HEK293 (cell line): ENCODE data around the gene CHMP4B.

Source experiments
- CTCF ChIA-PET: fragments of 350-600 bp; formaldehyde crosslinking; extraction: SDS; loops from one replicate; lab custom pipeline; 2021; ENCODE audit warnings: antibody characterized with exemption; lab: Yijun Ruan, JAX
- POLR2A ChIA-PET: fragments of 300-600 bp; formaldehyde crosslinking; extraction: SDS; loops from one replicate; lab custom pipeline; 2020; ENCODE audit warnings: antibody characterized with exemption, inconsistent platforms; lab: Yijun Ruan, JAX
- H3K27ac ChIP-seq: fragments of 200-500 bp; sonication (Bioruptor generic); 2 replicates; pipeline ENCODE4 v1.5.1; 2014; ENCODE audit warnings: low read depth, low read length, control low read depth, inconsistent platforms; ENCODE audit errors: extremely low read depth
- H3K36me3 ChIP-seq, 2 experiments: fragments of 200-500 bp in 1 of 2; sonication (Bioruptor generic) in 1 of 2; 1 replicate in 1 of 2; 2 replicates in 1 of 2; pipeline ENCODE4 v1.5.1; 2014 to 2017; ENCODE audit warnings: inconsistent platforms in 2 of 2, low read length in 2 of 2; ENCODE audit not compliant: control insufficient read depth in 2 of 2, insufficient read depth in 1 of 2
- H3K4me1 ChIP-seq: fragments of 200-500 bp; sonication (Bioruptor generic); 2 replicates; pipeline ENCODE4 v1.5.1; 2014; ENCODE audit warnings: mild to moderate bottlenecking, low read length, inconsistent platforms; ENCODE audit not compliant: control insufficient read depth, insufficient read depth
- H3K4me3 ChIP-seq: 2 replicates; pipeline ENCODE4 v1.5.1; 2011; ENCODE audit warnings: low read depth, mild to moderate bottlenecking, control low read depth, low read length, moderate library complexity
- H3K9me3 ChIP-seq: fragments of 200-500 bp; sonication (Bioruptor generic); 2 replicates; pipeline ENCODE4 v1.5.1; 2014; ENCODE audit warnings: low read depth, low read length, inconsistent platforms; ENCODE audit not compliant: control insufficient read depth, insufficient read depth
- GLI2 ChIP-seq: fragments of 450-650 bp; formaldehyde crosslinking; IDR thresholded peaks from 2 replicates; pipeline ENCODE4; 2017; ENCODE audit warnings: missing biosample characterization, missing genetic modification characterization, low read depth, borderline replicate concordance
- HOXA7 ChIP-seq: sonication (generic); formaldehyde crosslinking; IDR thresholded peaks from 2 replicates; pipeline ENCODE4 v1.8.1; 2022; ENCODE audit warnings: missing genetic modification reagents, borderline replicate concordance
- HOXC10 ChIP-seq: sonication (generic); formaldehyde crosslinking; IDR thresholded peaks from 2 replicates; pipeline ENCODE4 v1.8.1; 2023; ENCODE audit warnings: mild to moderate bottlenecking, missing genetic modification reagents
- INSM2 ChIP-seq: fragments of 450-650 bp; formaldehyde crosslinking; IDR thresholded peaks from 2 replicates; pipeline ENCODE4 v1.5.1; 2016; ENCODE audit warnings: missing biosample characterization, missing genetic modification characterization
- PRDM1 ChIP-seq: fragments of 450-650 bp; formaldehyde crosslinking; IDR thresholded peaks from 2 replicates; pipeline ENCODE4; 2016; ENCODE audit warnings: missing biosample characterization, missing genetic modification characterization
- SCRT2 ChIP-seq: fragments of 450-650 bp; formaldehyde crosslinking; IDR thresholded peaks from 2 replicates; pipeline ENCODE4 v1.5.1; 2016; ENCODE audit warnings: missing biosample characterization, missing genetic modification characterization
- SP7 ChIP-seq: fragments of 450-650 bp; formaldehyde crosslinking; IDR thresholded peaks from 2 replicates; pipeline ENCODE4 v1.5.1; 2016; ENCODE audit warnings: missing biosample characterization, missing genetic modification characterization
- ZBTB17 ChIP-seq: fragments of 450-650 bp; formaldehyde crosslinking; IDR thresholded peaks from 2 replicates; pipeline ENCODE4 v1.5.1; 2016; ENCODE audit warnings: missing biosample characterization, missing genetic modification characterization
- ZBTB48 ChIP-seq: fragments of 450-650 bp; formaldehyde crosslinking; IDR thresholded peaks from 2 replicates; pipeline ENCODE4 v1.5.1; 2016; ENCODE audit warnings: missing biosample characterization, missing genetic modification characterization
- ZEB2 ChIP-seq: fragments of 450-650 bp; formaldehyde crosslinking; IDR thresholded peaks from 2 replicates; pipeline ENCODE4 v1.5.1; 2016; ENCODE audit warnings: missing biosample characterization, missing genetic modification characterization
- ZNF146 ChIP-seq: fragments of 450-650 bp; formaldehyde crosslinking; IDR thresholded peaks from 2 replicates; pipeline ENCODE4 v1.5.1; 2016; ENCODE audit warnings: missing biosample characterization, missing genetic modification characterization
- ZNF223 ChIP-seq: fragments of 450-650 bp; formaldehyde crosslinking; IDR thresholded peaks from 2 replicates; pipeline ENCODE4 v1.5.1; 2016; ENCODE audit warnings: missing biosample characterization, missing genetic modification characterization
- ZNF24 ChIP-seq: fragments of 450-650 bp; formaldehyde crosslinking; IDR thresholded peaks from 2 replicates; pipeline ENCODE4 v1.5.1; 2016; ENCODE audit warnings: missing biosample characterization, missing genetic modification characterization
- ZNF26 ChIP-seq: fragments of 450-650 bp; formaldehyde crosslinking; IDR thresholded peaks from 2 replicates; pipeline ENCODE4 v1.5.1; 2016; ENCODE audit warnings: missing biosample characterization, missing genetic modification characterization
- ZNF324 ChIP-seq: fragments of 450-650 bp; formaldehyde crosslinking; IDR thresholded peaks from 2 replicates; pipeline ENCODE4 v1.5.1; 2016; ENCODE audit warnings: missing biosample characterization, missing genetic modification characterization
- ZNF335 ChIP-seq: fragments of 450-650 bp; formaldehyde crosslinking; conservative IDR thresholded peaks from 2 replicates; pipeline ENCODE4 v1.5.1; 2016; ENCODE audit warnings: missing biosample characterization, missing genetic modification characterization
- ZNF366 ChIP-seq: fragments of 450-650 bp; formaldehyde crosslinking; conservative IDR thresholded peaks from 2 replicates; pipeline ENCODE4 v1.5.1; 2016; ENCODE audit warnings: missing biosample characterization, missing genetic modification characterization
- ZNF513 ChIP-seq: fragments of 450-650 bp; IDR thresholded peaks from 2 replicates; pipeline ENCODE4 v1.5.1; 2018; ENCODE audit warnings: missing biosample characterization, missing genetic modification characterization
- ZNF596 ChIP-seq: fragments of 450-650 bp; IDR thresholded peaks from 2 replicates; pipeline ENCODE4 v1.5.0; 2018; ENCODE audit warnings: missing biosample characterization, mild to moderate bottlenecking, missing genetic modification characterization, moderate library complexity
- ZNF600 ChIP-seq: fragments of 450-650 bp; formaldehyde crosslinking; IDR thresholded peaks from 2 replicates; pipeline ENCODE4 v1.5.1; 2016; ENCODE audit warnings: missing biosample characterization, missing genetic modification characterization
- ZNF610 ChIP-seq: fragments of 450-650 bp; formaldehyde crosslinking; IDR thresholded peaks from 2 replicates; pipeline ENCODE4 v1.5.1; 2016; ENCODE audit warnings: missing biosample characterization, missing genetic modification characterization, borderline replicate concordance
- ZNF629 ChIP-seq: fragments of 450-650 bp; formaldehyde crosslinking; IDR thresholded peaks from 2 replicates; pipeline ENCODE4 v1.5.1; 2017; ENCODE audit warnings: missing biosample characterization, missing genetic modification characterization
- ZNF660 ChIP-seq: fragments of 450-650 bp; IDR thresholded peaks from 2 replicates; pipeline ENCODE4 v1.5.1; 2018; ENCODE audit warnings: missing biosample characterization, mild to moderate bottlenecking, missing genetic modification characterization
- ZNF777 ChIP-seq: fragments of 450-650 bp; formaldehyde crosslinking; IDR thresholded peaks from 2 replicates; pipeline ENCODE4 v1.5.1; 2017; ENCODE audit warnings: missing biosample characterization, missing genetic modification characterization, borderline replicate concordance
- ZSCAN30 ChIP-seq: fragments of 450-650 bp; IDR thresholded peaks from 2 replicates; pipeline ENCODE4 v1.5.1; 2018; ENCODE audit warnings: missing biosample characterization, mild to moderate bottlenecking, missing genetic modification characterization, moderate library complexity
- TF ChIP-seq, protein P1 (sequence below): fragments of 450-650 bp; formaldehyde crosslinking; IDR thresholded peaks from 2 replicates; pipeline ENCODE4 v1.5.1; 2016; ENCODE audit warnings: missing biosample characterization, missing genetic modification characterization
- TF ChIP-seq, protein P2 (sequence below): fragments of 450-650 bp; formaldehyde crosslinking; IDR thresholded peaks from 2 replicates; pipeline ENCODE4 v1.5.1; 2016; ENCODE audit warnings: missing biosample characterization, missing genetic modification characterization
- TF ChIP-seq, protein P3 (sequence below): fragments of 450-650 bp; formaldehyde crosslinking; IDR thresholded peaks from 2 replicates; pipeline ENCODE4 v1.5.0; 2017; ENCODE audit warnings: missing biosample characterization, missing genetic modification characterization, borderline replicate concordance

CHMP4B gene

GRCh38 chr20:33789109-33789857 is 21.9 kb upstream of the CHMP4B start:
- Histone ChIP-seq H3K36me3 (no peaks in the 10 kb centered on the region), H3K4me3 (no peak overlapping the region), H3K4me1 (no peaks in the 10 kb centered on the region), H3K9me3 (no peaks in the 10 kb centered on the region), H3K27ac (no peak overlapping the region)
- ChIA-PET CTCF (interaction anchor here (0.6 to 0.7 kb wide), 4 partner anchors 110 to 1825 kb away, joined by 3 read pairs; no protein-coding TSS in a partner anchor), POLR2A (no interaction called here)
- no peak for TF ChIP-seq ZNF513 (tag by site-specific recombination)
- no peak for TF ChIP-seq ZNF26
- no peak for TF ChIP-seq ZNF596
- TF ChIP-seq ZBTB48 (tag by site-specific recombination): peak; percentile 95
- no peak for TF ChIP-seq ZSCAN30
- TF ChIP-seq ZEB2: no peak
- TF ChIP-seq INSM2 (tag by site-specific recombination): no peak
- TF ChIP-seq, protein P1, sequence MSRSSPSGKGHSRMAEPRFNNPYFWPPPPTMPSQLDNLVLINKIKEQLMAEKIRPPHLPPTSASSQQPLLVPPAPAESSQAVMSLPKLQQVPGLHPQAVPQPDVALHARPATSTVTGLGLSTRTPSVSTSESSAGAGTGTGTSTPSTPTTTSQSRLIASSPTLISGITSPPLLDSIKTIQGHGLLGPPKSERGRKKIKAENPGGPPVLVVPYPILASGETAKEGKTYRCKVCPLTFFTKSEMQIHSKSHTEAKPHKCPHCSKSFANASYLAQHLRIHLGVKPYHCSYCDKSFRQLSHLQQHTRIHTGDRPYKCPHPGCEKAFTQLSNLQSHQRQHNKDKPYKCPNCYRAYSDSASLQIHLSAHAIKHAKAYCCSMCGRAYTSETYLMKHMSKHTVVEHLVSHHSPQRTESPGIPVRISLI (tag by site-specific recombination): no peak
- TF ChIP-seq ZNF629 (tag by site-specific recombination): peak; percentile 27; the same call in 1 of the 2 replicates
- peak; percentile 88 for TF ChIP-seq ZNF366 (tag by site-specific recombination)
- peak; percentile 94 for TF ChIP-seq ZNF600 (tag by site-specific recombination)
- TF ChIP-seq ZNF324 (tag by site-specific recombination): no peak
- TF ChIP-seq HOXA7: no peak
- TF ChIP-seq ZNF335: peak; percentile 56; the same call in 1 of the 2 replicates
- no peak for TF ChIP-seq GLI2 (tag by site-specific recombination)
- TF ChIP-seq, protein P2, sequence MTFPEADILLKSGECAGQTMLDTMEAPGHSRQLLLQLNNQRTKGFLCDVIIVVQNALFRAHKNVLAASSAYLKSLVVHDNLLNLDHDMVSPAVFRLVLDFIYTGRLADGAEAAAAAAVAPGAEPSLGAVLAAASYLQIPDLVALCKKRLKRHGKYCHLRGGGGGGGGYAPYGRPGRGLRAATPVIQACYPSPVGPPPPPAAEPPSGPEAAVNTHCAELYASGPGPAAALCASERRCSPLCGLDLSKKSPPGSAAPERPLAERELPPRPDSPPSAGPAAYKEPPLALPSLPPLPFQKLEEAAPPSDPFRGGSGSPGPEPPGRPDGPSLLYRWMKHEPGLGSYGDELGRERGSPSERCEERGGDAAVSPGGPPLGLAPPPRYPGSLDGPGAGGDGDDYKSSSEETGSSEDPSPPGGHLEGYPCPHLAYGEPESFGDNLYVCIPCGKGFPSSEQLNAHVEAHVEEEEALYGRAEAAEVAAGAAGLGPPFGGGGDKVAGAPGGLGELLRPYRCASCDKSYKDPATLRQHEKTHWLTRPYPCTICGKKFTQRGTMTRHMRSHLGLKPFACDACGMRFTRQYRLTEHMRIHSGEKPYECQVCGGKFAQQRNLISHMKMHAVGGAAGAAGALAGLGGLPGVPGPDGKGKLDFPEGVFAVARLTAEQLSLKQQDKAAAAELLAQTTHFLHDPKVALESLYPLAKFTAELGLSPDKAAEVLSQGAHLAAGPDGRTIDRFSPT: peak; percentile 48; the same call in 1 of the 2 replicates
- no peak for TF ChIP-seq ZNF24 (tag by site-specific recombination)
- TF ChIP-seq SCRT2 (tag by site-specific recombination): no peak
- no peak for TF ChIP-seq ZNF777 (tag by site-specific recombination)
- TF ChIP-seq ZNF660 (tag by site-specific recombination): no peak
- TF ChIP-seq ZNF146 (tag by site-specific recombination): no peak
- no peak for TF ChIP-seq ZNF610
- TF ChIP-seq ZBTB17 (tag by site-specific recombination): peak; percentile 57; the same call in 1 of the 2 replicates
- no peak for TF ChIP-seq ZNF223 (tag by site-specific recombination)
- TF ChIP-seq, protein P3, sequence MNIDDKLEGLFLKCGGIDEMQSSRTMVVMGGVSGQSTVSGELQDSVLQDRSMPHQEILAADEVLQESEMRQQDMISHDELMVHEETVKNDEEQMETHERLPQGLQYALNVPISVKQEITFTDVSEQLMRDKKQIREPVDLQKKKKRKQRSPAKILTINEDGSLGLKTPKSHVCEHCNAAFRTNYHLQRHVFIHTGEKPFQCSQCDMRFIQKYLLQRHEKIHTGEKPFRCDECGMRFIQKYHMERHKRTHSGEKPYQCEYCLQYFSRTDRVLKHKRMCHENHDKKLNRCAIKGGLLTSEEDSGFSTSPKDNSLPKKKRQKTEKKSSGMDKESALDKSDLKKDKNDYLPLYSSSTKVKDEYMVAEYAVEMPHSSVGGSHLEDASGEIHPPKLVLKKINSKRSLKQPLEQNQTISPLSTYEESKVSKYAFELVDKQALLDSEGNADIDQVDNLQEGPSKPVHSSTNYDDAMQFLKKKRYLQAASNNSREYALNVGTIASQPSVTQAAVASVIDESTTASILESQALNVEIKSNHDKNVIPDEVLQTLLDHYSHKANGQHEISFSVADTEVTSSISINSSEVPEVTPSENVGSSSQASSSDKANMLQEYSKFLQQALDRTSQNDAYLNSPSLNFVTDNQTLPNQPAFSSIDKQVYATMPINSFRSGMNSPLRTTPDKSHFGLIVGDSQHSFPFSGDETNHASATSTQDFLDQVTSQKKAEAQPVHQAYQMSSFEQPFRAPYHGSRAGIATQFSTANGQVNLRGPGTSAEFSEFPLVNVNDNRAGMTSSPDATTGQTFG: no peak
- no peak for TF ChIP-seq HOXC10 (CRISPR knock-in tag)
- TF ChIP-seq SP7 (tag by site-specific recombination): 0 out of 2 replicates have a peak, but pooled peaks have one; percentile 20
- TF ChIP-seq PRDM1 (tag by site-specific recombination): peak; percentile 87
